ENCODE data around the gene TTC32. TPM values are rescaled to one million over a fixed set of nuclear protein-coding genes. Genes with fewer than 3 reads are reported as not detected.

The TTC32 gene
- total RNA-seq, 3 donors from 2014 or later, result 16.7 to 35.1 (median 17.8) TPM

DNA sequence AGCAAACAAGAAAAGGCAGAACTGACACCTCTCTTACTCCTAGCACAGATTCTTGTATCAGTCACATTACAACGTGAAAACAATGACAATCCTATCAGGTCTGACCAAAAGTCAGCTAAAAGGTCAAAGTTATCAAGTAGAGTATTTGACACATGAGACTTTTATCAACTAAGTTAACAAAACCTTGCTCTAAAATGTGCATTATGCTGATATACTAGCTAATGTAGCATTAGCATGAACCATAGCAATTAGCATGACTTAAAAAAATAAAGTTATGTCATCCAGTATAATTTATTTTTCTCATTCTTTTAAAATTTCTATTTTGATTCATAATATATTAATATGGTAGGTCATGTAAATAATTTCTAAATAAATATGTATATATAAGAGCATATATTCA, 41.4 kb upstream of the TTC32 start:
- Histone ChIP-seq H3K27me3 (no peaks in the 10 kb centered on the region), H3K9me3 (no peaks in the 10 kb centered on the region), H3K27ac (no peak overlapping the region), H3K4me1 (no peaks in the 10 kb centered on the region), H3K36me3 (no peaks in the 10 kb centered on the region), H3K4me3 (no peak overlapping the region)
- DNase-seq (ENCODE audit: low spot score in 2 of 2), result no peak
- intact Hi-C loops (cut with DNase I; ENCODE audit: low total_unique reads), result no loop called here
- TF ChIP-seq POLR2A (IDR thresholded peaks at IDR 0.05) (no peak), POLR2AphosphoS5 (IDR thresholded peaks at IDR 0.05) (no peak)
- TF ChIP-seq, protein P1, sequence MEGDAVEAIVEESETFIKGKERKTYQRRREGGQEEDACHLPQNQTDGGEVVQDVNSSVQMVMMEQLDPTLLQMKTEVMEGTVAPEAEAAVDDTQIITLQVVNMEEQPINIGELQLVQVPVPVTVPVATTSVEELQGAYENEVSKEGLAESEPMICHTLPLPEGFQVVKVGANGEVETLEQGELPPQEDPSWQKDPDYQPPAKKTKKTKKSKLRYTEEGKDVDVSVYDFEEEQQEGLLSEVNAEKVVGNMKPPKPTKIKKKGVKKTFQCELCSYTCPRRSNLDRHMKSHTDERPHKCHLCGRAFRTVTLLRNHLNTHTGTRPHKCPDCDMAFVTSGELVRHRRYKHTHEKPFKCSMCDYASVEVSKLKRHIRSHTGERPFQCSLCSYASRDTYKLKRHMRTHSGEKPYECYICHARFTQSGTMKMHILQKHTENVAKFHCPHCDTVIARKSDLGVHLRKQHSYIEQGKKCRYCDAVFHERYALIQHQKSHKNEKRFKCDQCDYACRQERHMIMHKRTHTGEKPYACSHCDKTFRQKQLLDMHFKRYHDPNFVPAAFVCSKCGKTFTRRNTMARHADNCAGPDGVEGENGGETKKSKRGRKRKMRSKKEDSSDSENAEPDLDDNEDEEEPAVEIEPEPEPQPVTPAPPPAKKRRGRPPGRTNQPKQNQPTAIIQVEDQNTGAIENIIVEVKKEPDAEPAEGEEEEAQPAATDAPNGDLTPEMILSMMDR (IDR thresholded peaks at IDR 0.05), result no peak

DNA sequence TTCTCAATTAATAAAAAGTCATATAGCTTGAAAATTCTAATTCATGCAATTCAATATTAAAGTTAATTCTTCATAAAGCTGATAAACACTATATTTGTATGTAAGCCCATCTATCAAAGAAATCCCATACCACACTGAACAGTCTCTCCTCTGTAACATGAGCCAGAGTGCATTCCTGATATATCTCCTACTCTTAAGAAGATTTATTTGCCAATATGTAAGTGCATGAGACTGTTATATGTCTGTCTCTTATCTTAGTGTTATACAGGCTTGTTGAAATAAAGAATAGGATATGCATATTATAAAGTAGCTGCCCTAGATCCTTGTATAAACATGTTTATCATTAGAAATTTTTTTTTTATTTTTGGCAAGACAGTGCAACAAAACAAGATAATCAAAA, 40.4 kb upstream of the TTC32 start:
- intact Hi-C loops (cut with DNase I; ENCODE audit: low total_unique reads), result no loop called here
- Histone ChIP-seq H3K9me3 (no peaks in the 10 kb centered on the region), H3K4me3 (no peak overlapping the region), H3K4me1 (no peaks in the 10 kb centered on the region), H3K27ac (no peak overlapping the region), H3K27me3 (no peaks in the 10 kb centered on the region), H3K36me3 (no peaks in the 10 kb centered on the region)
- no peak for TF ChIP-seq POLR2A (IDR thresholded peaks at IDR 0.05)
- TF ChIP-seq, protein P1 (IDR thresholded peaks at IDR 0.05), result no peak
- no peak for TF ChIP-seq POLR2AphosphoS5 (IDR thresholded peaks at IDR 0.05)
- DNase-seq (ENCODE audit: low spot score in 2 of 2), result no peak

DNA sequence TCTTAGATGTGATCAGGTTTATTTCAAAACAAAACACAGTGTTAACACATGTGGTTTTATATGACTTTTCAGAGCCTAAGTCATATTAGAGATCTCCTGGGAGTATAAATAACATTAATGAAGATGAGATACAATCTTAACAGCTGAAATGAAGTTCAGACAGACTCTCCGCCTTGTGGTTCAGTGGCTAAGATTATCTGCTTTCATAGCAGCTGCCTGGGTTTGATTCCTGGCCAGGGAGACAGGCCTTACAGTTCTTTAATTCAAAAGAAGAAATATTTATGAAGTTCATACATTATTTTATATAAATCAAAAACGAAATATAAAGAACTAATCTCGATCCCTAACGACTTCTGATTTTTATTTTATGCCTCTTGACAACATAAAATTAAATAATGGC, 35.2 kb upstream of the TTC32 start:
- intact Hi-C loops (cut with DNase I; ENCODE audit: low total_unique reads), result no loop called here
- Histone ChIP-seq H3K36me3 (no peaks in the 10 kb centered on the region), H3K9me3 (no peaks in the 10 kb centered on the region), H3K4me1 (no peaks in the 10 kb centered on the region), H3K27me3 (no peaks in the 10 kb centered on the region), H3K27ac (no peak overlapping the region), H3K4me3 (no peak overlapping the region)
- TF ChIP-seq POLR2A (IDR thresholded peaks at IDR 0.05) (no peak), POLR2AphosphoS5 (IDR thresholded peaks at IDR 0.05) (no peak)
- no peak for DNase-seq (ENCODE audit: low spot score in 2 of 2)

DNA sequence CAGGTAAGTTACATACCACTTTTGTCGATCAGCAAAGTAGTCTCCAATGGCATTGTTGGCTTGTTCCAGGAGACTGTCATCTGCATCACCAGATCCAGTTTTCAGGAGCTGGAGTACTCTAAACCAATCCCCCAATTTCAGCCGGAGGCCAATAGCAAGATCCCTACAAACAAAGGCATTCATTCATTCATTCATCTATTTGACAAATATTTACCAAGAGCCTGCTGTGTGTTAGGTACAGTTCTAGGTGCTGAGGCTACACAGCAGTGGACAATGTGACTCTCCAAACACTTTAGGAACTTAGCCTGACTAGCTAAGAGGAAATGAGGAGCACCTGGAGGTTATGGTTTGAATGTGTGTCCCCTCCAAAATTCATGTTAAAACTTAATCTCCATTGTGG, 34.4 kb upstream of the TTC32 start:
- no peak overlapping the region for H3K27ac ChIP-seq
- TF ChIP-seq POLR2AphosphoS5 (IDR thresholded peaks at IDR 0.05) (no peak), POLR2A (IDR thresholded peaks at IDR 0.05) (no peak)
- TF ChIP-seq, protein P1 (IDR thresholded peaks at IDR 0.05), result no peak
- H3K4me3 ChIP-seq, result no peak overlapping the region
- no peaks in the 10 kb centered on the region for H3K4me1 ChIP-seq
- DNase-seq (ENCODE audit: low spot score in 2 of 2), result no peak
- H3K9me3 ChIP-seq, result no peaks in the 10 kb centered on the region
- intact Hi-C loops (cut with DNase I; ENCODE audit: low total_unique reads), result no loop called here
- H3K27me3 ChIP-seq, result no peaks in the 10 kb centered on the region
- H3K36me3 ChIP-seq, result no peaks in the 10 kb centered on the region

DNA sequence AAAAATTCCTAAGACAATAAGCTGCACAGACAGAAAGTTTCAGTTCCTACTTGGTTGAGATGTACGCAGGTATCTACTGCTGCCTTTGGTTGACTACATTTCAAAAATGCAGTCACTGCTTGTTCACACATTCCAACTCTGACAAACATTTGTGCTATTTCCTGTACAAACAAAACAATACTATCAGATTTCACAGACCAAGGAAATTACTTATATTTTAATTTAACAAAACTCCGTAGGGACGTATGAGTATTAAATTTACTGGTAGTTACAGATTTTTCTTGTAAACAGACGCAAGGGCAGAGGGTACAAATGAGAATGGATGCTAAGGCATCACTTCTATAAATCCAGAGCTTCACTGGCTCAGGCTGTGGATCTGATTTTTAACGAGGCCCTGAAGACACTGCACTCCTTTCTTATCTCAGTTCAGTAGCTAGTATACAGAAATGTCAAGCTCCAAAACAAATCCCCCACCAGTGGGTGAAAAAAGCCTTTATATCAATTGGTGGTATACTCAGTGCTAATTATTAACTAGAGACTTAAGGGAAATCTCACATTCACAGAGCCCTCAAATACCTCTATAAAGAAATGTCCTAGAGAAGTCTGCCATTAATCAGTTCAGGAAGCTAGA, 31.7 kb upstream of the TTC32 start:
- peaks cover 0 to 13% of the 10 kb centered on the region in 2 donors for H3K9me3 ChIP-seq
- H3K4me3 ChIP-seq, result no peak overlapping the region
- peaks cover 7% of the 10 kb centered on the region for H3K36me3 ChIP-seq
- DNase-seq (ENCODE audit: low spot score in 2 of 2), result no peak
- intact Hi-C loops (cut with DNase I; ENCODE audit: low total_unique reads), result no loop called here
- TF ChIP-seq, protein P1 (IDR thresholded peaks at IDR 0.05), result no peak
- TF ChIP-seq POLR2A (IDR thresholded peaks at IDR 0.05) (no peak), POLR2AphosphoS5 (IDR thresholded peaks at IDR 0.05) (no peak)
- H3K27me3 ChIP-seq, result no peaks in the 10 kb centered on the region
- H3K4me1 ChIP-seq, result no peaks in the 10 kb centered on the region
- no peak overlapping the region for H3K27ac ChIP-seq

Data from breast epithelium (tissue), 4 donors.